ENCODE measurements around the gene ZCCHC3. TPM values are rescaled to one million over a fixed set of nuclear protein-coding genes. Genes with fewer than 3 reads are reported as not detected.

The ZCCHC3 gene
- total and polyA plus RNA-seq, 2 donors (not counting 3 experiments of a cell fraction or from before 2014, with no cell fraction given): 14.8 to 22.0 TPM

DNA sequence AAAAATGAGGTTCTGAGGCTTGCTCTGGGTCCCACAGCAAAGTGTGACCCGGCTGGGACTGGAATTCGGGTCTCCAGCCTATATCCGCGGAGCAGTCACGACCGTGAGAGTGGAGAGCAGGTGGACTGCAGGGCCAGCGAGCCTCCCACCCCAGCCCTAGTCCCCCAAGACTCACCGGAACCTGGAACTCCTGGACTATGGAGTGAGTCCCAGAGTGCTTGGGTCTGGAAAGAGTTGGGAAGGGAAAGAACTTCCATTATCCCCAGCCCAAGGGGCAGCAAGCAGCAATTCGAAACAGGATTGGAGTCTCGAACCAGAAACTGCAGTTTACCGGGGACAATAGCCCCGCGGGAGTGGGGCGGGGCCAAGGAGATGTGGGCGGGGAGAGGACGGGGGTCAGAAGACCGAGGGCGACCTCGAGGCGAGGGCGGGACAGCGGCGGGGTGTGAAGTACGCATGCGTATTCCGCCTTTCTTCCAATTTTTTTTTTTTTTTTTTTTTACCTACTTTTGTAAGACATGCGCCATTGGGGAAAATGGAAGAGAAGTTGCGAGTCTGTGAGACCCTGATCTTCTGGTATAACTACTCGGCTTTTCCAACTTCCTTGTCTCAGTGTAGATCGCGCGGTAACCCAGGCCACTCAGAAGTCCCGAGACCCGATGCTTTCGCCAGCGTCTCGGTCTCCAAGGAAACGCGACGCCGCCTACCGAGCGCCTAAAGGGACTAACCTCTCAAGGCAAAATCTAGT, 7.1 kb upstream of the ZCCHC3 start, which contains the start of gene C20orf96:
Gene C20orf96 (minus strand): TSS at position 667 of the 748 bp plus-strand sequence. CDS start 140 bp downstream, at position 527.
- Histone ChIP-seq H2AFZ (ENCODE audit: low read depth, low read length) (peak within 1 kb of the TSS; percentile 87), H3K9me1 (replicated peaks; ENCODE audit: control insufficient read depth, extremely low read depth, insufficient read depth, low read length) (no peaks in the 10 kb centered on the region), H3K9me3 (replicated peaks; ENCODE audit: control insufficient read depth, insufficient read depth, low read length) (no peaks in the 10 kb centered on the region), H3K4me3 (replicated peaks in 1 of 3; ENCODE audit: insufficient read depth in 1 of 3, low read depth in 1 of 3, low read length in 3 of 3) (peak within 1 kb of the TSS; percentile 82 to 98 (median 87)), H3K79me2 (ENCODE audit: control insufficient read depth, insufficient read depth, low read length) (peaks cover 11% of the 10 kb centered on the region), H3K4me1 (ENCODE audit: control insufficient read depth, extremely low read depth, insufficient read depth, low read length) (peaks cover 27% of the 10 kb centered on the region), H3K9ac (replicated peaks; ENCODE audit: extremely low read depth, insufficient read depth, low read length) (peak within 1 kb of the TSS; percentile 78), H4K20me1 (replicated peaks; ENCODE audit: control insufficient read depth, extremely low read depth, insufficient read depth, low read length) (no peaks in the 10 kb centered on the region), H3K36me3 (ENCODE audit: control insufficient read depth in 2 of 2, extremely low read depth in 1 of 2, insufficient read depth in 2 of 2, low read length in 2 of 2) (no peaks in the 10 kb centered on the region), H3K27me3 (ENCODE audit: control insufficient read depth in 2 of 2, insufficient read depth in 2 of 2, low read length in 2 of 2) (no peaks in the 10 kb centered on the region), H3K27ac (ENCODE audit: insufficient read depth, low read depth, low read length) (peak within 1 kb of the TSS; percentile 54), H3K4me2 (ENCODE audit: insufficient read depth, low read length) (peak within 1 kb of the TSS; percentile 86)
- dilution Hi-C loops (cut with MboI; ENCODE audit: extremely low pct_ligation_motif_present, low sequenced_read_pairs) (no loop called here), intact Hi-C loops (cut with micrococcal nuclease) (loop anchor here (1.0 kb wide), 3 partner anchors 8 to 37 kb away; no protein-coding TSS in a partner anchor)
- DNase-seq (ENCODE audit: low read depth, low spot score) (peak; percentile 94), FAIRE-seq (peak; percentile 98)
- POLR2A ChIA-PET: no interaction called here
- CTCF ChIA-PET: interaction anchor here (1.9 kb wide), 1 partner anchor 24 kb away, joined by 5 read pairs; no protein-coding TSS in a partner anchor
- TF ChIP-seq FOS (IDR thresholded peaks at IDR 0.05; ENCODE audit: borderline replicate concordance, insufficient read depth, low read length): no peak
- TF ChIP-seq POLR2AphosphoS5 (IDR thresholded peaks at IDR 0.05; ENCODE audit: insufficient read depth, low read depth, low read length): peak; percentile 46
- no peak for TF ChIP-seq EZH2 (IDR thresholded peaks at IDR 0.05; ENCODE audit: borderline replicate concordance, low read depth, low read length, severe bottlenecking)
- TF ChIP-seq MYC (IDR thresholded peaks at IDR 0.05; ENCODE audit: low read depth, low read length): no peak
- no peak for TF ChIP-seq GATA2 (IDR thresholded peaks at IDR 0.05; ENCODE audit: insufficient read depth, insufficient read length, low read depth, low read length)
- TF ChIP-seq, protein P1, sequence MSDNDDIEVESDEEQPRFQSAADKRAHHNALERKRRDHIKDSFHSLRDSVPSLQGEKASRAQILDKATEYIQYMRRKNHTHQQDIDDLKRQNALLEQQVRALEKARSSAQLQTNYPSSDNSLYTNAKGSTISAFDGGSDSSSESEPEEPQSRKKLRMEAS (IDR thresholded peaks at IDR 0.05; ENCODE audit: insufficient read depth, insufficient read length): no peak
- TF ChIP-seq, protein P2, sequence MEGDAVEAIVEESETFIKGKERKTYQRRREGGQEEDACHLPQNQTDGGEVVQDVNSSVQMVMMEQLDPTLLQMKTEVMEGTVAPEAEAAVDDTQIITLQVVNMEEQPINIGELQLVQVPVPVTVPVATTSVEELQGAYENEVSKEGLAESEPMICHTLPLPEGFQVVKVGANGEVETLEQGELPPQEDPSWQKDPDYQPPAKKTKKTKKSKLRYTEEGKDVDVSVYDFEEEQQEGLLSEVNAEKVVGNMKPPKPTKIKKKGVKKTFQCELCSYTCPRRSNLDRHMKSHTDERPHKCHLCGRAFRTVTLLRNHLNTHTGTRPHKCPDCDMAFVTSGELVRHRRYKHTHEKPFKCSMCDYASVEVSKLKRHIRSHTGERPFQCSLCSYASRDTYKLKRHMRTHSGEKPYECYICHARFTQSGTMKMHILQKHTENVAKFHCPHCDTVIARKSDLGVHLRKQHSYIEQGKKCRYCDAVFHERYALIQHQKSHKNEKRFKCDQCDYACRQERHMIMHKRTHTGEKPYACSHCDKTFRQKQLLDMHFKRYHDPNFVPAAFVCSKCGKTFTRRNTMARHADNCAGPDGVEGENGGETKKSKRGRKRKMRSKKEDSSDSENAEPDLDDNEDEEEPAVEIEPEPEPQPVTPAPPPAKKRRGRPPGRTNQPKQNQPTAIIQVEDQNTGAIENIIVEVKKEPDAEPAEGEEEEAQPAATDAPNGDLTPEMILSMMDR (IDR thresholded peaks at IDR 0.05; ENCODE audit: extremely low read depth in 1 of 2, insufficient read depth in 1 of 2, low read depth in 1 of 2, low read length in 2 of 2): peak; percentile 22 to 62
- TF ChIP-seq POLR2A (IDR thresholded peaks at IDR 0.05; ENCODE audit: low read depth, low read length): peak; percentile 70
- no peak for TF ChIP-seq JUN (IDR thresholded peaks at IDR 0.05; ENCODE audit: borderline replicate concordance, insufficient read depth, insufficient read length, low read depth)
- BruUV-seq (replicated peaks): TSS peak; percentile 57

Data from endothelial cell of umbilical vein (primary cell).